HL-60 (cell line): ENCODE results near the gene NET1.

ENCODE experiments used
- DNase-seq, 2 experiments: peaks; one replicate each; pipeline ENCODE4 v3.0.0-alpha.2; 2010 to 2020; ENCODE audit warnings: low read depth in 1 of 2, low spot score in 1 of 2
- H3K27ac ChIP-seq: fragments of 250-450 bp; sonication (Bioruptor Pico); replicated peaks from 2 replicates; pipeline ENCODE4 v1.5.1; 2020; ENCODE audit warnings: mild to moderate bottlenecking, moderate library complexity
- H3K27me3 ChIP-seq: fragments of 250-450 bp; sonication (Bioruptor Pico); 2 replicates; pipeline ENCODE4 v1.5.1; 2021; ENCODE audit warnings: mild to moderate bottlenecking, moderate library complexity; ENCODE audit not compliant: insufficient read depth, poor library complexity, severe bottlenecking
- H3K4me3 ChIP-seq: replicated peaks from 2 replicates; pipeline ENCODE4 v1.5.1; 2011; ENCODE audit warnings: mild to moderate bottlenecking, control low read depth, low read length; ENCODE audit not compliant: insufficient read depth
- GABPA ChIP-seq: IDR thresholded peaks from 2 replicates; pipeline ENCODE4 v1.6.1; 2012; ENCODE audit warnings: low read depth
- POLR2AphosphoS5 ChIP-seq: IDR thresholded peaks from 2 replicates; pipeline ENCODE4 v1.6.1; 2012; ENCODE audit warnings: low read depth
- REST ChIP-seq: IDR thresholded peaks from 2 replicates; pipeline ENCODE4 v1.6.1; 2012; ENCODE audit warnings: low read depth; ENCODE audit not compliant: insufficient replicate concordance
- SPI1 ChIP-seq: IDR thresholded peaks from 2 replicates; pipeline ENCODE4 v1.6.1; 2012; ENCODE audit warnings: low read depth, mild to moderate bottlenecking, borderline replicate concordance
- TF ChIP-seq, protein P1 (sequence below): IDR thresholded peaks from one replicate; pipeline ENCODE4 v1.5.1; 2011; ENCODE audit warnings: low read length, control low read depth, inconsistent platforms; ENCODE audit not compliant: insufficient read depth

NET1 gene

DNA sequence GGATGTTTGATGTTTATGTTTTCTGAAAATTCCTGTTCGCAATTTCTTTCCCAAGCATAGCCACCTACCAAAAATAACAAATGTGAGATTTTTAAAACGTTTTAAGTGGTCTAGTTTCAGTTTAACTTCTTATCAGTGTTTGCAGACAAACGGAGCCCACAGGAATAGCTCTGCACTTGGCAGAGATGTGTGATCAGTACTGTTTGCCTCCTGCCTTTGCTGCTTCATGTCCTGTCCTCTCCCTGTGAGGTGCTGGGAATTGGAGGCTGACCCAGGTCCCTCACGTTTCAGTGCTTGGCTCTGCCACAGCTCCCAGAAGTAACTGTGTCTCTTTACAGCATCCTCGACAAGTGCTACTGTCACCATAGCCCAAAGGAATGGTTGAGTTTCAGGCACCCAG is 46.4 kb upstream of the NET1 start:
- no peak for TF ChIP-seq POLR2AphosphoS5
- TF ChIP-seq, protein P1, sequence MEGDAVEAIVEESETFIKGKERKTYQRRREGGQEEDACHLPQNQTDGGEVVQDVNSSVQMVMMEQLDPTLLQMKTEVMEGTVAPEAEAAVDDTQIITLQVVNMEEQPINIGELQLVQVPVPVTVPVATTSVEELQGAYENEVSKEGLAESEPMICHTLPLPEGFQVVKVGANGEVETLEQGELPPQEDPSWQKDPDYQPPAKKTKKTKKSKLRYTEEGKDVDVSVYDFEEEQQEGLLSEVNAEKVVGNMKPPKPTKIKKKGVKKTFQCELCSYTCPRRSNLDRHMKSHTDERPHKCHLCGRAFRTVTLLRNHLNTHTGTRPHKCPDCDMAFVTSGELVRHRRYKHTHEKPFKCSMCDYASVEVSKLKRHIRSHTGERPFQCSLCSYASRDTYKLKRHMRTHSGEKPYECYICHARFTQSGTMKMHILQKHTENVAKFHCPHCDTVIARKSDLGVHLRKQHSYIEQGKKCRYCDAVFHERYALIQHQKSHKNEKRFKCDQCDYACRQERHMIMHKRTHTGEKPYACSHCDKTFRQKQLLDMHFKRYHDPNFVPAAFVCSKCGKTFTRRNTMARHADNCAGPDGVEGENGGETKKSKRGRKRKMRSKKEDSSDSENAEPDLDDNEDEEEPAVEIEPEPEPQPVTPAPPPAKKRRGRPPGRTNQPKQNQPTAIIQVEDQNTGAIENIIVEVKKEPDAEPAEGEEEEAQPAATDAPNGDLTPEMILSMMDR, result no peak
- TF ChIP-seq REST, result no peak
- no peak for TF ChIP-seq GABPA
- TF ChIP-seq SPI1, result no peak
- no peaks in the 10 kb centered on the region for H3K27me3 ChIP-seq
- no peak overlapping the region for H3K27ac ChIP-seq
- DNase-seq, result no peak
- H3K4me3 ChIP-seq, result no peak overlapping the region

GRCh38 chr10:5369362-5370158 is 42.8 kb upstream of the NET1 start:
- H3K4me3 ChIP-seq, result no peak overlapping the region
- H3K27ac ChIP-seq, result no peak overlapping the region
- H3K27me3 ChIP-seq, result no peaks in the 10 kb centered on the region
- no peak for DNase-seq
- no peak for TF ChIP-seq REST
- TF ChIP-seq SPI1, result no peak
- no peak for TF ChIP-seq GABPA
- TF ChIP-seq POLR2AphosphoS5, result no peak
- TF ChIP-seq, protein P1, result no peak

- Histone ChIP-seq H3K27ac (no peak overlapping the region), H3K27me3 (no peaks in the 10 kb centered on the region), H3K4me3 (no peak overlapping the region)
- DNase-seq, result no peak
- TF ChIP-seq POLR2AphosphoS5 (no peak), SPI1 (no peak), REST (no peak), GABPA (no peak)
- TF ChIP-seq, protein P1, result no peak
Observed at GRCh38 chr10:5370493-5371352, 41.6 kb upstream of the NET1 start.
